H1 (cell line): ENCODE results near the gene CD300A. TPM values are rescaled to one million over a fixed set of nuclear protein-coding genes. Genes with fewer than 3 reads are reported as not detected.

Source experiments
- ATF3 ChIP-seq: IDR thresholded peaks from 2 replicates; pipeline ENCODE4 v1.6.1; 2011; ENCODE audit warnings: low read depth, mild to moderate bottlenecking, low read length; ENCODE audit not compliant: insufficient read depth
- JUND ChIP-seq: IDR thresholded peaks from 2 replicates; pipeline ENCODE4 v1.6.1; 2011; ENCODE audit warnings: mild to moderate bottlenecking, improper control_type of control experiment, low read length
- RBBP5 ChIP-seq: IDR thresholded peaks from 2 replicates; pipeline ENCODE4 v1.7.1; 2012; ENCODE audit warnings: low read depth, mild to moderate bottlenecking, inconsistent platforms, low read length, moderate library complexity, borderline replicate concordance
- SP4 ChIP-seq: IDR thresholded peaks from 2 replicates; pipeline ENCODE4 v1.6.1; 2012; ENCODE audit warnings: low read length, inconsistent platforms
- polyA plus RNA-seq, 7 experiments: library from polyadenylated mRNA; depleted of rRNA in 3 of 7; stranded (reverse) in 5 of 7; unstranded in 2 of 7; fragments of >200 nt in 5 of 7; fragments of 200-250 nt in 2 of 7; gene quantifications; 1 replicate in 5 of 7; 2 replicates in 1 of 7; 4 replicates in 1 of 7; pipeline versions ENCODE4 v1.2.1 to v1.2.3, GENCODE V29; 2011 to 2013; ENCODE audit warnings: missing spikeins in 2 of 7, mixed read lengths in 2 of 7
- total RNA-seq: library from RNA; stranded (reverse); fragmentation: NEBNext Ultra II Directional; extraction: Animal tissue kit (Norgen Biotek cat#: 25700); gene quantifications from 2 replicates; pipeline ENCODE4 v1.2.1, GENCODE V29; 2021

The CD300A gene
- total and polyA plus RNA-seq, 2 of the 8 experiments (the other 6 are each of a cell fraction or from before 2014, with no cell fraction given), result 0.52 to 1.3 TPM

GRCh38 chr17:74513987-74514631 is 47.7 kb downstream of the CD300A start (continued):
- peak; percentile 95 for TF ChIP-seq ATF3
- TF ChIP-seq RBBP5, result no peak
- peak; percentile 99 for TF ChIP-seq SP4
- TF ChIP-seq JUND, result peak; percentile 45; the same call in 1 of the 2 replicates
